ENCODE measurements around the gene ATP2C2.
"Not testable (repeated sequence)": the region's sequence is repeated elsewhere in the genome, so short reads cannot be mapped to it uniquely, and the experiment has no call there.

Gene ATP2C2

GRCh38 chr16:84367750-84368307 lies 509 bp upstream of the ATP2C2 start:
- no peak for DNase-seq

- DNase-seq, result no peak
Observed at GRCh38 chr16:84369105-84369504, 767 bp downstream of the ATP2C2 start.

GRCh38 chr16:84369938-84370627 lies 1.7 kb downstream of the ATP2C2 start:
- DNase-seq, result no peak

GRCh38 chr16:84370723-84371552 lies 2.6 kb downstream of the ATP2C2 start:
- DNase-seq, result no peak

GRCh38 chr16:84371553-84371865 lies 3.2 kb downstream of the ATP2C2 start:
- DNase-seq, result no peak

- no peak for DNase-seq
Observed at GRCh38 chr16:84373907-84374489, 5.7 kb downstream of the ATP2C2 start.

- DNase-seq, result no peak
Observed at GRCh38 chr16:84378099-84378498, 9.8 kb downstream of the ATP2C2 start.

- DNase-seq, result no peak
Observed at GRCh38 chr16:84378567-84378966, 10.2 kb downstream of the ATP2C2 start.

- DNase-seq, result no peak
Observed at GRCh38 chr16:84379008-84379708, 10.8 kb downstream of the ATP2C2 start.

- no peak for DNase-seq
Observed at GRCh38 chr16:84379709-84380362, 11.5 kb downstream of the ATP2C2 start.

- peak; percentile 14 to 38 (median 33) for DNase-seq
Observed at GRCh38 chr16:84380405-84380804, 12.1 kb downstream of the ATP2C2 start.

- DNase-seq, result no peak
Observed at GRCh38 chr16:84382396-84382795, 14.1 kb downstream of the ATP2C2 start.

- DNase-seq, result no peak
Observed at GRCh38 chr16:84383106-84383505, 14.8 kb downstream of the ATP2C2 start.

GRCh38 chr16:84386047-84386446 lies 17.7 kb downstream of the ATP2C2 start:
- no peak for DNase-seq

GRCh38 chr16:84387021-84387420 lies 18.7 kb downstream of the ATP2C2 start:
- DNase-seq, result no peak

GRCh38 chr16:84390131-84390785 lies 21.9 kb downstream of the ATP2C2 start:
- no peak for DNase-seq

- DNase-seq, result peak; percentile 15 to 60 (median 40)
Observed at GRCh38 chr16:84391151-84392030, 23.1 kb downstream of the ATP2C2 start.

- no peak for DNase-seq
Observed at GRCh38 chr16:84392031-84392360, 23.7 kb downstream of the ATP2C2 start.

GRCh38 chr16:84396082-84396481 lies 27.7 kb downstream of the ATP2C2 start:
- DNase-seq, result not testable (repeated sequence)

GRCh38 chr16:84396537-84397008 lies 28.2 kb downstream of the ATP2C2 start:
- peak in 2 of 4 experiments; percentile 14 to 30 for DNase-seq

GRCh38 chr16:84397090-84397489 lies 28.8 kb downstream of the ATP2C2 start:
- DNase-seq, result no peak

Measured in suppressor macrophage (primary cell).